Mesenchymal stem cell (in vitro differentiated cells and primary cell): ENCODE measurements around the gene MOSPD3.

Experiments used
- DNase-seq: peaks from one replicate; pipeline ENCODE4 v3.0.0-alpha.2; 2013
- H2AFZ ChIP-seq: one replicate; pipeline ENCODE4 v1.6.1; 2013; ENCODE audit warnings: low read depth, mild to moderate bottlenecking, control low read depth, inconsistent platforms, low read length, moderate library complexity
- H2AK5ac ChIP-seq: 2 replicates; pipeline ENCODE4 v1.6.1; 2013; ENCODE audit warnings: low read length, moderate library complexity, mild to moderate bottlenecking, inconsistent platforms; ENCODE audit not compliant: severe bottlenecking
- H2BK120ac ChIP-seq: one replicate; pipeline ENCODE4 v1.6.1; 2013; ENCODE audit warnings: low read depth, mild to moderate bottlenecking, inconsistent platforms, low read length, moderate library complexity
- H2BK12ac ChIP-seq, 2 experiments: one replicate each; pipeline ENCODE4 v1.6.1; 2013; ENCODE audit warnings: inconsistent platforms in 2 of 2, low read length in 2 of 2, mild to moderate bottlenecking in 2 of 2, moderate library complexity in 2 of 2, control low read depth in 1 of 2
- H2BK15ac ChIP-seq: one replicate; pipeline ENCODE4 v1.6.1; 2013; ENCODE audit warnings: mild to moderate bottlenecking, low read depth, inconsistent platforms; ENCODE audit not compliant: poor library complexity, severe bottlenecking
- H2BK5ac ChIP-seq: 2 replicates; pipeline ENCODE4 v1.6.1; 2013; ENCODE audit warnings: low read depth, mild to moderate bottlenecking, low read length, control low read depth, inconsistent platforms; ENCODE audit not compliant: poor library complexity, severe bottlenecking
- H3K14ac ChIP-seq, 2 experiments: one replicate each; pipeline ENCODE4 v1.6.1; 2013; ENCODE audit warnings: inconsistent platforms in 2 of 2, low read length in 2 of 2, control low read depth in 1 of 2, mild to moderate bottlenecking in 1 of 2, moderate library complexity in 1 of 2
- H3K18ac ChIP-seq, 2 experiments: one replicate each; pipeline ENCODE4 v1.6.1; 2013; ENCODE audit warnings: inconsistent platforms in 2 of 2, low read length in 2 of 2, control low read depth in 1 of 2, low read depth in 1 of 2, mild to moderate bottlenecking in 1 of 2
- H3K23ac ChIP-seq, 2 experiments: one replicate each; pipeline ENCODE4 v1.6.1; 2013; ENCODE audit warnings: inconsistent platforms in 2 of 2, low read length in 2 of 2, mild to moderate bottlenecking in 2 of 2, moderate library complexity in 2 of 2, control low read depth in 1 of 2
- H3K27ac ChIP-seq: 2 replicates; pipeline ENCODE4 v1.5.1; 2013; ENCODE audit warnings: mild to moderate bottlenecking, moderate library complexity, low read length, control low read depth, inconsistent platforms; ENCODE audit not compliant: poor library complexity, severe bottlenecking
- H3K27me3 ChIP-seq, 2 experiments: 2 replicates each; pipeline versions ENCODE4 v1.6.1 to v1.7.0; 2013; ENCODE audit warnings: low read length in 2 of 2, mild to moderate bottlenecking in 2 of 2, moderate library complexity in 2 of 2, control low read depth in 1 of 2, inconsistent platforms in 1 of 2; ENCODE audit not compliant: control insufficient read depth in 1 of 2, insufficient read depth in 1 of 2
- H3K36me3 ChIP-seq, 2 experiments: 2 replicates each; pipeline versions ENCODE4 v1.6.1 to v1.7.0; 2013; ENCODE audit warnings: low read length in 2 of 2, control low read depth in 1 of 2, inconsistent platforms in 1 of 2, low read depth in 1 of 2, mild to moderate bottlenecking in 1 of 2; ENCODE audit not compliant: insufficient read depth in 2 of 2, control insufficient read depth in 1 of 2
- H3K4ac ChIP-seq, 2 experiments: one replicate each; pipeline ENCODE4 v1.6.1; 2013; ENCODE audit warnings: inconsistent platforms in 2 of 2, low read length in 2 of 2, mild to moderate bottlenecking in 2 of 2, moderate library complexity in 2 of 2, control low read depth in 1 of 2, low read depth in 1 of 2
- H3K4me1 ChIP-seq: 2 replicates; pipeline ENCODE4 v1.6.1; 2013; ENCODE audit warnings: low read depth, low read length, control low read depth; ENCODE audit not compliant: control insufficient read depth, insufficient read depth
- H3K4me2 ChIP-seq: 2 replicates; pipeline ENCODE4 v1.6.1; 2013; ENCODE audit warnings: low read length, mild to moderate bottlenecking, inconsistent platforms; ENCODE audit not compliant: poor library complexity, severe bottlenecking
- H3K4me3 ChIP-seq, 2 experiments: 2 replicates each; pipeline versions ENCODE4 v1.5.1 to v1.7.0; 2013; ENCODE audit warnings: low read length in 2 of 2, mild to moderate bottlenecking in 2 of 2, control low read depth in 1 of 2, low read depth in 1 of 2; ENCODE audit not compliant: insufficient read depth in 1 of 2
- H3K79me1 ChIP-seq: replicated peaks from 2 replicates; pipeline ENCODE4 v1.6.1; 2013; ENCODE audit warnings: mild to moderate bottlenecking, control low read depth, low read length, inconsistent platforms; ENCODE audit not compliant: poor library complexity, severe bottlenecking
- H3K9ac ChIP-seq: 2 replicates; pipeline ENCODE4 v1.7.0; 2013; ENCODE audit warnings: mild to moderate bottlenecking, low read length, moderate library complexity
- H3K9me3 ChIP-seq: 2 replicates; pipeline ENCODE4 v1.7.0; 2013; ENCODE audit warnings: mild to moderate bottlenecking, low read length; ENCODE audit not compliant: control insufficient read depth
- H4K8ac ChIP-seq: one replicate; pipeline ENCODE4 v1.6.1; 2013; ENCODE audit warnings: inconsistent platforms, mild to moderate bottlenecking, low read length, moderate library complexity
- H4K91ac ChIP-seq: one replicate; pipeline ENCODE4 v1.6.1; 2013; ENCODE audit warnings: mild to moderate bottlenecking, low read length, inconsistent platforms
- WGBS: methylation state at CpG from one replicate; pipeline ENCODE4 v1.1.7; 2013; ENCODE audit warnings: mixed read lengths; 5-methylcytosine and 5-hydroxymethylcytosine counted together

Gene MOSPD3

DNA sequence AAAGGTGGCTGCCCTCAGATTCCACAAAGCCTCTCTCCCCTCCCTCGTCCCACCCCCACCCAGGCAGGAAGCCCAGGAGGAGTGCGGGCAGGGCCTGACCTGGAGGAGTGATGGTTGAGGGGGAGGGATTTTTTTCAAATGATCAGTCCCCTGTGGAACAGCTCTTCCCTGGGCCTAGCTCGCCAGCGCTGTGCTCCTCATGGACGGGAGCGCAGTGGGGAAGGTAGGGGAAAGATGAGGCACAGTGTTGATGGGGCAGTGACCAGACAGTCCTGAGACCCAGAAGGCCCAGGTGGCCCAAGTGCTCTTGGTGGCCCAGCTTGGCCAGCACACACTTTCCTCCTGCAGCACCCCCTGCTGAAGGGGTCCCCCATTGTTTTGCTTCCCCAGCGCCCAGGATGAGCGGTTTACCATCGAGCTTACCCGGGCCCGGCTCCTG, 47.2 kb upstream of the MOSPD3 start:
- no peak overlapping the region for H2BK5ac ChIP-seq
- no peak overlapping the region for H3K27ac ChIP-seq
- 95% methylated on average over 8 of the region's 11 CpGs for WGBS

DNA sequence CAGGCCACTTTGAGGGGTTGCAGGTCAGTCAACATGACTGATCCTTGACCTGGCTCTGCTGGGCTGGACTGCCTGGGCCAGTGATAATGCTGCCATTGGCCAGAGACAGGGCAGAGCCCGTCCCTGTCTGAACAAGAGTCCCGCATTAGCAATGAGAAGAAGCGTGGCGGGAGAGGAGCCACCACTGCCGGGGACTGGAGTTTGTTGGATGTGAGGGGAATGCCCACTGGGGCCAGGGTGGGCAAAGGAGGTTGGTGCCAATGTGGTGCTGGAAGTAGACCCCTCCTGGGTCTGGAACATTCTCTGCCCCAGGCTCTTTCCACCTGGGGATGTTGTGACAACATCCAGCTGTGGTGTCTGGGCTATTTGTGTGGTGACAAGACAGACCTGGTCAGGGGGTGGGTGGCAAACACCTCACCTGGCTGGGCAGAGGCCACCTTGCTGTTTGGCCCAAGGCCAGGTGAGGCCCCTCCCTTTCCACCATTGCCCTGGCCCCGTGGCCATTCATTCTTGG, 46.3 kb upstream of the MOSPD3 start:
- H3K14ac ChIP-seq = no peak overlapping the region
- WGBS = 95% methylated on average over 6 of the region's 6 CpGs
- no peak overlapping the region for H4K91ac ChIP-seq
- no peaks in the 10 kb centered on the region for H3K9me3 ChIP-seq
- H3K4ac ChIP-seq = no peak overlapping the region
- no peak overlapping the region for H2BK120ac ChIP-seq
- no peak overlapping the region for H3K4me2 ChIP-seq
- H3K4me1 ChIP-seq = peaks cover 27% of the 10 kb centered on the region
- H3K27ac ChIP-seq = no peak overlapping the region
- no peak overlapping the region for H2AK5ac ChIP-seq
- H3K27me3 ChIP-seq = peaks cover 3 to 6% of the 10 kb centered on the region in 2 experiments
- no peak overlapping the region for H2AFZ ChIP-seq
- no peak overlapping the region for H3K23ac ChIP-seq
- no peak overlapping the region for H3K9ac ChIP-seq
- no peak overlapping the region for H2BK5ac ChIP-seq
- H4K8ac ChIP-seq = no peak overlapping the region
- peak overlapping the region in 1 of 2 experiments; percentile 3 for H2BK12ac ChIP-seq
- DNase-seq = no peak
- no peak overlapping the region for H2BK15ac ChIP-seq
- no peak overlapping the region for H3K4me3 ChIP-seq
- H3K36me3 ChIP-seq = peaks cover 11 to 29% of the 10 kb centered on the region in 2 experiments
- H3K18ac ChIP-seq = no peak overlapping the region
- H3K79me1 ChIP-seq = no peaks in the 10 kb centered on the region

More for the DNA sequence above, 47.2 kb upstream of the MOSPD3 start:
- no peak overlapping the region for H3K4me3 ChIP-seq
- DNase-seq = no peak
- H2BK15ac ChIP-seq = no peak overlapping the region
- no peak overlapping the region for H3K4ac ChIP-seq
- H4K8ac ChIP-seq = no peak overlapping the region
- H2AFZ ChIP-seq = no peak overlapping the region
- H2BK120ac ChIP-seq = no peak overlapping the region
- no peak overlapping the region for H3K23ac ChIP-seq
- no peak overlapping the region for H4K91ac ChIP-seq
- H3K4me2 ChIP-seq = no peak overlapping the region
- H3K18ac ChIP-seq = no peak overlapping the region
- H3K36me3 ChIP-seq = peaks cover 14 to 32% of the 10 kb centered on the region in 2 experiments
- H2AK5ac ChIP-seq = no peak overlapping the region
- H3K4me1 ChIP-seq = peaks cover 20% of the 10 kb centered on the region
- no peak overlapping the region for H2BK12ac ChIP-seq
- H3K79me1 ChIP-seq = no peaks in the 10 kb centered on the region
- H3K9me3 ChIP-seq = no peaks in the 10 kb centered on the region
- no peak overlapping the region for H3K14ac ChIP-seq
- H3K9ac ChIP-seq = no peak overlapping the region
- H3K27me3 ChIP-seq = peaks cover 0 to 2% of the 10 kb centered on the region in 2 experiments

DNA sequence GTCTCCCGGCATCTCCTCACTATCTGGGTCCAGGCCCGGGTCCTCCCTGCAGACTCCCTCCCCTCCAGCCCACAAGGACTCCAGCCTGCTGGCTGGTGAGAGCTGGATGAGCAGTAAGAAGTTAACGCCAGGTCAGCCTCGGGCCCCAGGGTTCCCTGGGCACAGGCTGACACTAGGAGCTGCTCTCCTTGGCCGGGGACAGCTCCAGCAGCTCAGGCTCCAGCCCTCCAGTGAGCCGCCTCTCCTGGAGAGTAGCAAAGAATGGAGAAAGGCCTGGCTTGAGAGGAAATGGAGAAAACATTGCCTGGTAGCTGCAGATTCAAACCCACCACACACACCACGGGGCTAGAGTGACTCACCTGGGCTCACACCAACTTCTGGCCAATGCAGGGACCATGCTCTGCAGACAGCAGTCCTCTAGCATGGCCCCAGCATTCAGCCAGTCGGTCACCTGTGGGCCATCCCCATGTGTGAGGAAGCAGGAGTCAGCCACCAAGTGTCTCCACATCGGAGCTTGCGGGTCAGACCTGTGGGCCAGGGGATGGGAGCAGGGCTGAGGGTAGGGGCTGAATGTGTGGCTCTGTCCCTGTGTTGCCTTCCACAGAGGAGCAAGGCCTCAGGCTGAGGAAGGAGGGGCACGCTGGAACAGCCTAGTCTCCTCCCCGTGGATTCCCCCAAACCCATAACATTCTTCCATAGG, 45.2 kb upstream of the MOSPD3 start:
- Histone ChIP-seq H2AFZ (no peak overlapping the region), H4K91ac (peak overlapping the region; percentile 12), H2BK120ac (no peak overlapping the region), H3K14ac (peak overlapping the region in 1 of 2 experiments; percentile 84), H3K27me3 (peaks cover 7 to 17% of the 10 kb centered on the region in 2 experiments), H2BK15ac (no peak overlapping the region), H3K4me3 (no peak overlapping the region), H3K4me2 (no peak overlapping the region), H3K4me1 (peaks cover 36% of the 10 kb centered on the region), H3K27ac (no peak overlapping the region), H3K36me3 (peaks cover 9 to 22% of the 10 kb centered on the region in 2 experiments), H2BK12ac (peak overlapping the region; percentile 11 to 58), H3K9me3 (no peaks in the 10 kb centered on the region), H4K8ac (no peak overlapping the region), H3K18ac (peak overlapping the region; percentile 14 to 71), H2AK5ac (no peak overlapping the region), H2BK5ac (no peak overlapping the region), H3K23ac (no peak overlapping the region), H3K4ac (peak overlapping the region in 1 of 2 experiments; percentile 19), H3K9ac (no peak overlapping the region), H3K79me1 (no peaks in the 10 kb centered on the region)
- peak; percentile 22 for DNase-seq
- WGBS = 79% methylated on average over 12 of the region's 12 CpGs

DNA sequence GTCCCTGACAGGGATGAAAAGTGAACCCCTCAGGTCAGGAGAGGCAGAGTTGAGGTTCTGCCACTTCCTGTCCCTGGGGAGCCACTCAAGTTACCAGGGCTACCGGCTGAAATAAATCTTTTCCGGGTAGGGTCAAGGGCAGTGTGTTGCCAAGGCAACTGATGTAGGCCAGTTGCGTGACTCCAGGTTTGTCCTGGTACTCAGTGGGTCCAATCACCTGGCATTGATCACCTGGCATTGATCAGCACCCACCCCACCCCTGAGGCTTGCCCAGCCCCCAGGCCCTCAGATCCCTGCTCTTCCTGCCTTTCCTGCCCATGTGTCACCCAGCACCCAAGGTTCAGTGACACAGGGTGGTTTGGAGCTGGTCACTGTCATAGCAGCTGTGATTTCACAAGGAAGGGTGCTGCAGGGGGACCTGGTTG, 44.6 kb upstream of the MOSPD3 start:
- peak overlapping the region in 1 of 2 experiments; percentile 71 for H3K18ac ChIP-seq
- WGBS = 62% methylated on average over 3 of the region's 3 CpGs

More for the DNA sequence above, 44.6 kb upstream of the MOSPD3 start:
- H3K9me3 ChIP-seq = no peaks in the 10 kb centered on the region
- DNase-seq = no peak
- no peak overlapping the region for H2BK120ac ChIP-seq
- no peak overlapping the region for H4K91ac ChIP-seq
- peaks cover 7 to 17% of the 10 kb centered on the region in 2 experiments for H3K27me3 ChIP-seq
- H3K4me2 ChIP-seq = no peak overlapping the region
- H3K4me3 ChIP-seq = no peak overlapping the region
- H2BK12ac ChIP-seq = peak overlapping the region in 1 of 2 experiments; percentile 21
- H2BK5ac ChIP-seq = no peak overlapping the region
- no peak overlapping the region for H3K4ac ChIP-seq
- H3K36me3 ChIP-seq = peaks cover 7 to 19% of the 10 kb centered on the region in 2 experiments
- no peak overlapping the region for H3K23ac ChIP-seq
- H2BK15ac ChIP-seq = no peak overlapping the region
- H3K4me1 ChIP-seq = peaks cover 42% of the 10 kb centered on the region
- no peak overlapping the region for H3K9ac ChIP-seq
- no peak overlapping the region for H2AK5ac ChIP-seq
- H3K14ac ChIP-seq = peak overlapping the region in 1 of 2 experiments; percentile 84
- no peak overlapping the region for H3K27ac ChIP-seq
- no peaks in the 10 kb centered on the region for H3K79me1 ChIP-seq
- H2AFZ ChIP-seq = no peak overlapping the region
- H4K8ac ChIP-seq = no peak overlapping the region
